Trophoblast cell (in vitro differentiated cells and primary cell): ENCODE data around the gene COL4A6.
A peak's percentile ranks its signal among the peaks of the same experiment; 100 is the strongest.
"Not testable (repeated sequence)": the region's sequence is repeated elsewhere in the genome, so short reads cannot be mapped to it uniquely, and the experiment has no call there.

Experiments
- DNase-seq, 2 donors: peaks; one replicate each; pipeline ENCODE4 v3.0.0-alpha.2; 2016
- H2AFZ ChIP-seq: 2 replicates; pipeline ENCODE4 v1.6.1; 2013; ENCODE audit warnings: low read length, moderate library complexity, mild to moderate bottlenecking; ENCODE audit not compliant: insufficient read depth, poor library complexity
- H2AK5ac ChIP-seq: 2 replicates; pipeline ENCODE4 v1.6.1; 2013; ENCODE audit warnings: mild to moderate bottlenecking, low read length
- H2BK120ac ChIP-seq: 2 replicates; pipeline ENCODE4 v1.6.1; 2013; ENCODE audit warnings: low read length, mild to moderate bottlenecking, moderate library complexity; ENCODE audit not compliant: insufficient read depth, poor library complexity
- H2BK12ac ChIP-seq: 2 replicates; pipeline ENCODE4 v1.6.1; 2013; ENCODE audit warnings: mild to moderate bottlenecking, low read length, moderate library complexity
- H2BK5ac ChIP-seq: 2 replicates; pipeline ENCODE4 v1.6.1; 2013; ENCODE audit warnings: low read length, low read depth, moderate library complexity, mild to moderate bottlenecking; ENCODE audit not compliant: poor library complexity
- H3K14ac ChIP-seq: 2 replicates; pipeline ENCODE4 v1.6.1; 2013; ENCODE audit warnings: mild to moderate bottlenecking, low read length
- H3K18ac ChIP-seq: 2 replicates; pipeline ENCODE4 v1.6.1; 2013; ENCODE audit warnings: mild to moderate bottlenecking, low read length
- H3K23ac ChIP-seq: 2 replicates; pipeline ENCODE4 v1.6.1; 2013; ENCODE audit warnings: low read length
- H3K27ac ChIP-seq: 2 replicates; pipeline ENCODE4 v1.5.1; 2013; ENCODE audit warnings: low read depth, mild to moderate bottlenecking, inconsistent platforms, low read length, moderate library complexity
- H3K27me3 ChIP-seq: 2 replicates; pipeline ENCODE4 v1.6.1; 2013; ENCODE audit warnings: inconsistent platforms, mild to moderate bottlenecking, low read length, moderate library complexity; ENCODE audit not compliant: insufficient read depth
- H3K36me3 ChIP-seq, 2 experiments: 1 replicate in 1 of 2; 2 replicates in 1 of 2; pipeline ENCODE4 v1.6.1; 2013; ENCODE audit warnings: low read length in 2 of 2, mild to moderate bottlenecking in 2 of 2, moderate library complexity in 1 of 2; ENCODE audit not compliant: insufficient read depth in 2 of 2, control insufficient read depth in 1 of 2
- H3K4ac ChIP-seq: 2 replicates; pipeline ENCODE4 v1.6.1; 2013; ENCODE audit warnings: low read depth, mild to moderate bottlenecking, low read length, moderate library complexity
- H3K4me1 ChIP-seq, 2 experiments: 1 replicate in 1 of 2; 2 replicates in 1 of 2; pipeline ENCODE4 v1.6.1; 2013; ENCODE audit warnings: low read length in 2 of 2, mild to moderate bottlenecking in 2 of 2, moderate library complexity in 1 of 2; ENCODE audit not compliant: insufficient read depth in 2 of 2, control insufficient read depth in 1 of 2
- H3K4me2 ChIP-seq: 2 replicates; pipeline ENCODE4 v1.6.1; 2013; ENCODE audit warnings: inconsistent platforms, mild to moderate bottlenecking, low read length, moderate library complexity
- H3K4me3 ChIP-seq: 2 replicates; pipeline ENCODE4 v1.5.1; 2013; ENCODE audit warnings: mild to moderate bottlenecking, low read depth, low read length, inconsistent platforms
- H3K79me1 ChIP-seq: one replicate; pipeline ENCODE4 v1.6.1; 2013; ENCODE audit warnings: low read length
- H3K79me2 ChIP-seq: 2 replicates; pipeline ENCODE4 v1.6.1; 2013; ENCODE audit warnings: low read length, mild to moderate bottlenecking; ENCODE audit not compliant: control insufficient read depth, insufficient read depth, poor library complexity
- H3K9ac ChIP-seq: 2 replicates; pipeline ENCODE4 v1.6.1; 2013; ENCODE audit warnings: mild to moderate bottlenecking, low read length
- H3K9me3 ChIP-seq: 2 replicates; pipeline ENCODE4 v1.6.1; 2013; ENCODE audit warnings: low read depth, mild to moderate bottlenecking, control low read depth, inconsistent platforms, low read length; ENCODE audit not compliant: insufficient read depth
- H4K12ac ChIP-seq: 2 replicates; pipeline ENCODE4 v1.6.1; 2013; ENCODE audit warnings: low read depth, mild to moderate bottlenecking, low read length, moderate library complexity
- H4K8ac ChIP-seq: 2 replicates; pipeline ENCODE4 v1.6.1; 2013; ENCODE audit warnings: low read depth, mild to moderate bottlenecking, low read length, moderate library complexity
- H4K91ac ChIP-seq: one replicate; pipeline ENCODE4 v1.6.1; 2013; ENCODE audit warnings: low read depth, mild to moderate bottlenecking, low read length, moderate library complexity
- whole genome bisulfite sequencing: extraction: QIAGEN DNeasy Blood & Tissue Kit; methylation state at CpG from one replicate; pipeline ENCODE4 v1.1.7; 2013; ENCODE audit warnings: missing lambda C conversion rate; ENCODE audit not compliant: insufficient read length, insufficient coverage; ENCODE audit errors: extremely low coverage; 5-methylcytosine and 5-hydroxymethylcytosine counted together

Gene COL4A6

DNA sequence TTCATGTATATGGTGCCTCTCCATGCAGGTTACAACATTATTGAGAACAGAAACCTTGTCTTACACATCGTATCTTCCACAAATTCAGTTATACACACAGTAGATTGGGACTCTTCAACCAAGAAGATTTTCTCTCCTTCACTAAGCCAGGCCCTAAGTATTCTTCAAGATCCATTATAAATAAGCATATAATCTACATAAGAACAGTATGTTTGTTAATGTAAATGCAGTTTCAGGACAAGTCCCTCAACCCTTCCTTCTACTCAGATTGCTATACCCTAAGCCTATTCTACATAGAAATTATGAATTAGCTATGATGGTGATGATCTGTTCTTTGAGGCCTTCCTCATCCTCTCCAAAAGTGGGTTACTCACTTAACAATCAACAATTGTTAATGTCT, 41.2 kb downstream of the COL4A6 start:
- peak overlapping the region; percentile 96 for H3K27ac ChIP-seq
- H4K12ac ChIP-seq = no peak overlapping the region
- peaks cover 0 to 2% of the 10 kb centered on the region in 2 experiments for H3K4me1 ChIP-seq
- no peak overlapping the region for H2BK120ac ChIP-seq
- peaks cover 2% of the 10 kb centered on the region for H3K79me1 ChIP-seq
- no peak overlapping the region for H2BK12ac ChIP-seq
- no CpG with 5 or more reads among the region's 1 CpG for WGBS
- H3K79me2 ChIP-seq = no peaks in the 10 kb centered on the region
- no peak overlapping the region for H3K18ac ChIP-seq
- no peak overlapping the region for H4K91ac ChIP-seq
- no peak overlapping the region for H2BK5ac ChIP-seq
- H3K9ac ChIP-seq = no peak overlapping the region
- H4K8ac ChIP-seq = no peak overlapping the region
- H3K4me3 ChIP-seq = no peak overlapping the region
- no peak overlapping the region for H3K14ac ChIP-seq
- H3K36me3 ChIP-seq = no peaks in the 10 kb centered on the region
- H2AFZ ChIP-seq = no peak overlapping the region
- no peak overlapping the region for H2AK5ac ChIP-seq
- no peaks in the 10 kb centered on the region for H3K27me3 ChIP-seq
- no peaks in the 10 kb centered on the region for H3K9me3 ChIP-seq
- no peak overlapping the region for H3K4me2 ChIP-seq
- no peak overlapping the region for H3K23ac ChIP-seq
- no peak overlapping the region for H3K4ac ChIP-seq
- no peak for DNase-seq

DNA sequence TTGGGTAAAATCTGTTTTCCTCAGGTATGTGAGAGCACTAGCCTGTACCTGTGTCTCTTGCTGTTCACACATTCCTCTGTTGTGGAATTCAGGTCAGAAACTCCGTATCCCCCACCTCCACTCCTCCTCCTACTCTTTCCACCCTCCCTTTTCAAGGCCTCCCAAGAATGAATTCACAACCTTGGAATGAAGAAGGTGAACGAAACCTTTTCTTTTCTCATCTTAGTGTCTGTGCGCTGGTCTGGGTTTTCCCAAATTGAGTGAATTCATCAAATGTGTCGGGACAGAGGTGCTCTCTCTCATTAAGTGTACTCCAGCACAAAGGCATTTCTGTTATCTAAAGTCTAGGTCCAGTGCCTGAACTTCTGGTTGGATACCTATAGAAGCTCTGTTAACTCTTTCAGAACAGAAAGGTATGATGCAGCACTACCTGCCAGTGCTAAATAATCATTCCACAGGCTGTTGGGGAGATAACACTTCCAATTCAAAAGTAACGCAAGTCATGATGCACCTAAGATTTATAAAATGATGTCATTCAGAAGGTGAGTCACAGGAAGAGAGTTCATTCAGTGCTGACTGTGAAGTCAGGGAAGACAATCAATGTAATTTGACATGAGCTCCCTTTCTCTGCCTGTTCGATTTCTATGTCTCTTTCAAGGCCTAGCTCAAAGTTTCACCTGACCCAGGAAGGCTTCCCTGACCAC, 41.9 kb downstream of the COL4A6 start:
- Histone ChIP-seq H3K9me3 (no peaks in the 10 kb centered on the region), H4K12ac (no peak overlapping the region), H2BK120ac (no peak overlapping the region), H3K4me2 (no peak overlapping the region), H3K14ac (no peak overlapping the region), H3K4me1 (peaks cover 0 to 2% of the 10 kb centered on the region in 2 experiments), H3K9ac (no peak overlapping the region), H4K91ac (no peak overlapping the region), H2BK5ac (peak overlapping the region; percentile 36), H2AFZ (no peak overlapping the region), H3K27me3 (no peaks in the 10 kb centered on the region), H3K27ac (peak overlapping the region; percentile 96), H3K4ac (no peak overlapping the region), H4K8ac (no peak overlapping the region), H3K36me3 (no peaks in the 10 kb centered on the region), H2AK5ac (no peak overlapping the region), H3K18ac (no peak overlapping the region), H2BK12ac (no peak overlapping the region), H3K23ac (no peak overlapping the region), H3K4me3 (no peak overlapping the region), H3K79me2 (no peaks in the 10 kb centered on the region), H3K79me1 (peaks cover 3% of the 10 kb centered on the region)
- no CpG with 5 or more reads among the region's 6 CpGs for WGBS
- peak in 1 of 2 donors; percentile 5 for DNase-seq

DNA sequence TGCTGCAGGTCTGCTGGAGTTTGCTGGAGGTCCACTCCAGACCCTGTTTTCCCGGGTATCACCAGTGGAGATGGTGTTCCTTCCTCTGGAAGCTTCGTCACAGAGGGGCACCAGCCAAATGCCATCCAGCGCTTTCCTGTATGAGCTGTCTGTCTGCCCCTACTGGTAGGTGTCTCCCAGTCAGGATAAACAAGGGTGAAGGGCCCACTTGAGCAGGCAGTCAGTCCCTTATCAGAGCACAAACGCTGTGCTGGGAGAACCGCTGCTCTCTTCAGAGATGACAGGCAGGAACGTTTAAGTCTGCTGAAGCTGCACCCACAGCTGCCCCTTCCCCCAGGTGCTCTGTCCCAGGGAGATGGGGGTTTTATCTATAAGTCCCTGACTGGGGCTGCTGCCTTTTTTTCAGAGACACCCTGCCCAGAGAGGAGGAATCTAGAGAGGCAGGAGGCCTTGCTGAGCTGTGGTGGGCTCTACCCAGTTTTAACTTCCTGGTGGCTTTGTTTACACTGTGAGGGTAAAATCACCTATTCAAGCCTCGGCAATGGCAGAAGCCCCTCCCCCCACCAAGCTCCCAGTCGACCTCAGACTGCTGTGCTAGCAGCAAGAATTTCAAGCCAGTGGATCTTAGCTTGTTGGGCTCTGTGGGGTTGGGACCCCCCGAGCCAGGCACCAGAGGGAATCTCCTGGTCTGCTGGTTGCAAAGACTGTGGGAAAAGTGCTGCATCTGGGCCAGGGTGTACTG, 47.1 kb downstream of the COL4A6 start:
- H3K4ac ChIP-seq, H3K9me3 ChIP-seq, H3K4me2 ChIP-seq, H2BK12ac ChIP-seq, H3K4me3 ChIP-seq, H3K27me3 ChIP-seq, H2BK120ac ChIP-seq, H2BK5ac ChIP-seq, H3K27ac ChIP-seq, H3K79me1 ChIP-seq, H3K79me2 ChIP-seq, H3K4me1 ChIP-seq, H3K9ac ChIP-seq, H3K36me3 ChIP-seq, H3K23ac ChIP-seq, H2AK5ac ChIP-seq, DNase-seq, H2AFZ ChIP-seq: not testable (repeated sequence)
- WGBS = no CpG with 5 or more reads among the region's 9 CpGs
- peak overlapping the region; percentile 43 for H4K8ac ChIP-seq
- peak overlapping the region; percentile 15 for H3K18ac ChIP-seq
- H4K12ac ChIP-seq = peak overlapping the region; percentile 30
- H3K14ac ChIP-seq = peak overlapping the region; percentile 66
- H4K91ac ChIP-seq = peak overlapping the region; percentile 37

DNA sequence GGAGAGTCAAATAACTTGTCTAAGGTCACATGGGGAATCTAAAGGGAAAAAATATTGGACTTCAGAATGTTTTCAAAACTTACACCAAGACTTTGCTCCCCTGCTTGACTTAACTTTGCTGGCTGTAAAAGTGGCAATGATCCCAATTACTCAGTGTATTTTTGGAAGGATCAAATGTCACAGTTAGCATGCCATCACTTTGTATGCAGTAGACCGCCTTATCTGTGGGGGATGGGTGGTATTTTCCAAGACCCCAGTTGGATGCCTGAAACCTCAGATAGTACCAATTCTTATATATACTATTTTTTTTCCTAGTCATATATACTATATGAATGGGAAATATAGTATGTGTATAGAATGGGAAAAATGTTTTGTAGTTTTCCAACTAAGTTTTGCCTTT, 53.4 kb downstream of the COL4A6 start:
- Histone ChIP-seq H2AFZ (no peak overlapping the region), H3K36me3 (no peaks in the 10 kb centered on the region), H3K4me2 (no peak overlapping the region), H3K79me1 (no peaks in the 10 kb centered on the region), H2BK5ac (no peak overlapping the region), H4K91ac (no peak overlapping the region), H3K9me3 (no peaks in the 10 kb centered on the region), H3K79me2 (no peaks in the 10 kb centered on the region), H3K4me1 (no peaks in the 10 kb centered on the region), H4K12ac (no peak overlapping the region), H3K4ac (no peak overlapping the region), H3K18ac (no peak overlapping the region), H4K8ac (no peak overlapping the region), H3K27me3 (no peaks in the 10 kb centered on the region), H3K14ac (no peak overlapping the region), H3K23ac (no peak overlapping the region), H2AK5ac (no peak overlapping the region), H3K9ac (no peak overlapping the region), H3K4me3 (no peak overlapping the region), H2BK120ac (no peak overlapping the region), H2BK12ac (no peak overlapping the region), H3K27ac (no peak overlapping the region)
- no CpG with 5 or more reads among the region's 1 CpG for whole genome bisulfite sequencing
- no peak for DNase-seq
